NCI-H2029 treated with DMSO at 0.1 percent for 48 hours (cell line): ENCODE data around the gene DEFB132.
"Not testable (repeated sequence)": the region's sequence is repeated elsewhere in the genome, so short reads cannot be mapped to it uniquely, and the experiment has no call there.

ENCODE experiments used
- DNase-seq: peaks from one replicate; lab custom pipeline; 2025; lab: John Stamatoyannopoulos, UW

Gene DEFB132, protein sequence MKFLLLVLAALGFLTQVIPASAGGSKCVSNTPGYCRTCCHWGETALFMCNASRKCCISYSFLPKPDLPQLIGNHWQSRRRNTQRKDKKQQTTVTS

DNA sequence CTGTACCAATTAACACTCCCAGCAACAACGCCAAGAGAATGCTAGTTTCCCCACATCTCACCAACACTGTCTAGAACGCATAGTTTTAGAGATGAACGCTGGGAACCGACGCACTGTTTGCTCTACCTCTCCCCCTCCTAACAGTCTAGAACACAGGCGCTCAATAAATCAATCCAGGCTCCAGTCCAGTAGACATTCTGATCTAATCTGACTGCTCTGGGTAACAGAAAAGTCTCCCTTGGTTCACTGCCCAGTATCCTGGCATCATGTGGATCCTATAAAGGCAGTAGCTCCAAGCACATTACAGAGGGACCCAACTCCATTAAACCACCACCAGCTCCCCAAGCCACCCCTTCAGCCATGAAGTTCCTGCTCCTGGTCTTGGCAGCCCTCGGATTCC is at the start of gene DEFB132:
Gene DEFB132, plus strand, starts transcription at position 306 of the 400 bp plus-strand sequence. Its CDS starts 55 bp downstream, at position 361.
- DNase-seq = no peak

- DNase-seq = peak; percentile 25
Observed at GRCh38 chr20:208942-209566, 48.5 kb upstream of the DEFB132 start.

GRCh38 chr20:210809-211502 is 46.6 kb upstream of the DEFB132 start:
- no peak for DNase-seq

GRCh38 chr20:214383-214782 is 43.1 kb upstream of the DEFB132 start:
- DNase-seq = no peak

GRCh38 chr20:215796-216195 is 41.7 kb upstream of the DEFB132 start:
- no peak for DNase-seq

DNA sequence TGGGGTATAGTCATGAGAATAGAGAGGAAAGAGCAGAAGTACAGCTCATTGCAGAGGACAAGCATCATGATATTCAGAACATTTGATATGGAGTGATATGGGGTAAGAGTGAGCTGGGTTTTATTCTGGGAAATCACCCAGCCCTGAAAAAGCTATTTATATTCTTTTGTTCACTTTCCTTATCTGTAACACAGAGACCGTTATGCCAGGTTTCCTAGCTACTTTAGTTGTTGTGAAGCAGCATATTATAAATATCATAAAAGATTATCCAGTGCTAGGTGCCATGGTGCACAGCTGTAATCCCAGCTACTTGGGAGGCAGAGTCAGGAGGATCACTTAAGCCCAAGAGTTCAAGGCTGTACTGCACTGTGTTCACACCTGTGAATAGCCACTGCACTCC is 40.3 kb upstream of the DEFB132 start:
- DNase-seq = no peak

DNA sequence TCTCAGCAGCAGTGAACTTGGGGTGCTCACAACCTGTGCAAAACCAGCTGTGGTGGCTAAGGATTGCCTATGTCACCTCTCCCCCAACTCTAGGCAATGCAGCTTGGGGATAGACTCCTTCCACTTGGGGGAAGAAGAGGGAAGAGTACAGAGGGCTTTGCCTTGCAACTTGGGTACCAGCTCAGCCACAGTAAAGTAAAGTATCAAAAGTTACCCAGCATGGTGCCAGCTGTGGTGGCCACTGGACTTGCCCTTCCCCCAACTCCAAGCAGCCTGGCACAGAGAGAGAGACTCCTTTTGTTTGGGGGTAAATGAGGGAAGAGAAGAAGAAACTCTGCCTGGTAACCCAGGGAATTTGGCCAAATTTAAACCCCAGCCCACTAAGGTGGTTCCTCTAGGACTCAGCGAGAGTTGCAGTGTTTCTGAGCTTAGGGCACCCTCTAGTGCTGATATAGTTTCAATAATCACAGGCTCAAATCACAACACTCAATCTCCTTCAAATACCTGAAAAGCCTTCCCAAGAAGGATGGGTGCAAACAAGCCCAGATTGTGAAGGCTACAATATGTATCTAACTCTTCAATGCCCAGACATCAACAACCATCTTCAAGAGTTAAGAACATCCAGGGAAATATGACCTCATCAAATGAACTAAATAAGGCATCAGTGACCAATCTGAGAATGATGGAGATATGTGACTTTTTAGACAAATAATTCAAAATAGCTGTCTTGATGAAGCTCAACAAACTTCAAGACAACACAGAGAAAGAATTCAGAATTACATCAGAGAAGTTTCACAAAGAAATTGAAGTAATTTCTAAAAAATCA is 38.0 kb upstream of the DEFB132 start:
- DNase-seq = peak; percentile 1

DNA sequence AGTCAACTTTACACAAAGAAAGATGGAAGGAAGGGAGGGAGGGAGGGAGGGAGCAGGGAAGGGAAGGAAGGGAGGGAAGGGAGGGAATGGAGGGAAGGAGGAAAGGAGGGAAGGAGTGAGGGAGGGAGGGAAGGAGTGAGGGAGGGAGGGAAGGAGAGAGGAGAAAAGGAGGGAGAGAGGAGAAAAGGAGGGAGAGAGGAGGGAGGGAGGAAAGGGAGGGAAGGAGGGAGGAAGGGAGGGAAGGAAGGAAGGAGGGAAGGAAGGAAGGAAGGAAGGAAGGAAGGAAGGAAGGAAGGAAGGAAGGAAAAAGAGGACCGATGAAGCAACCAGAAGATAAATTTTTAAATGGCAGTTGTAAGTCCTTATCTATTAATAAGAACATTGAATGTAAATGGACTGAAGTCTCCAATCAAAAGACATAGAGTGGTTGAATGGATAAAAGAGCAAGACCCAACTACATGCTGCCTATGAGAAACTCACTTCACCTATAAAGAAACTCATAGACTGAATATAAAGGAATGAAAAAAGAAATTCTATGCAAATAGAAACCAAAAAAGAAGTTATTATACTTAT is 36.2 kb upstream of the DEFB132 start:
- DNase-seq = no peak

DNA sequence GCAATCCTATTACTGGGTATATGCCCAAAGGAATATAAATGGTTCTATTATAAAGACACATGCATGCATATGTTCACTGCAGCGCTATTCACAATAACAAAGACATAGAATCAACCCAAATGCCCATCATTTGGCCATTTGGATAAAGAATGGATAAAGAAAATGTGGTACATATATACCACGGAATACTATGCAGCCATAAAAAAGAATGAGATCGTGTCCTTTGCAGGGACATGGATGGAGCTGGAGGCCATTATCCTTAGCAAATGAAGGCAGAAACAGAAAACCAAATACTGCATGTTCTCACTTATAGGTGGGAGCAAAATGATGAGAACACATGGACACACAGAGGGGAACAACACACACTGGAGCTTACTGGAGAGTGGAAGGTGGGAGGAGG is 31.6 kb upstream of the DEFB132 start:
- DNase-seq = not testable (repeated sequence)

DNA sequence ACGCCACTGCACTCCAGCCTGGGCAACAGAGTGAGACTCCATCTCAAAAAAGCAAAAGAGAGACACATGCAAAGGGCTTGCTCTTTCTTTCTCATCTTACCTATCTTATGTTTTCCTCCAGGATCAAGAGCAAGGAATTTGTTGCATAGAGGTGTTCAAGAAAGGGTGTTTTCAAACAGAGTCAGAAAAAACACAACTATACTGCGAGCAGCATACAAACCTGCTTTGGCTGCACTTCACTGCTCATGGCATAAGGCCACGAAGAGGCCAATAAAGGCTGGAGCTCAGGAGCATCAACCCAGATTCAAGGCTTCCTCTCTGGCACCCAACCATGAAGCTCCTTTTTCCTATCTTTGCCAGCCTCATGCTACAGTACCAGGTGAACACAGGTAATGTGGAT is 30.6 kb upstream of the DEFB132 start, which contains the start of gene DEFB129:
Gene DEFB129, plus strand, starts transcription at position 301 of the 400 bp plus-strand sequence. Its CDS starts 31 bp downstream, at position 332.
- no peak for DNase-seq

DNA sequence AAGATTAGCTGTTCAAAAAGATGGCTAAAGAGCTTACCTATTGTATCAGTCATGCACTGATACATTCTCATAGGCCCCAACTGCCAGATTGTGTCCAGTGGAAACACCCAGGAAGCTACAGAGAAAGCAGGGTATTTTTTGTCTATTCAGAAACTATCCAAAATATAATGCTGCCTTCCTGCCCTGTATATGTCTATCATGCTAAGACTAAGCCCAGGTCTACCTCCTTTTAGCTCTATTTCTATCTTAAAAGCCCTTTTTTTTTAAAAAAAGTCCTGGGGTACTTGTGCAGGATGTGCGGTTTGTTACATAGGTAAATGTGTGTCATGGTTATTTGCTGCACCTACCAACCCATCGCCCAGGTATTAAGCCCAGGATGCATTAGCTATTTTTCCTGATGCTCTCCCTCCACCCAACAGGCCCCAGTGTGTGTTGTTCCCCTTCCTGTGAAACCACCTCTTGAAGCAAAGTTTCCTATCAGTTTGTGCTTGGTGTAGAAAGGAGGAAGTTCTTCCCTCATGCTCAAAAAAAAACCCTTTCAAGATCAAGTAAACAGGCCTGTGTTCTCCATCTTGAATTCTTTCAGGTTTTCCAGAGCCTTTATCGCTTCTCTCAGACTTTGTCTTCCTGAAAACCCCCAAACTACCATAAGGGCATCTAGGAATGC is 30.0 kb upstream of the DEFB132 start:
- DNase-seq = no peak

DNA sequence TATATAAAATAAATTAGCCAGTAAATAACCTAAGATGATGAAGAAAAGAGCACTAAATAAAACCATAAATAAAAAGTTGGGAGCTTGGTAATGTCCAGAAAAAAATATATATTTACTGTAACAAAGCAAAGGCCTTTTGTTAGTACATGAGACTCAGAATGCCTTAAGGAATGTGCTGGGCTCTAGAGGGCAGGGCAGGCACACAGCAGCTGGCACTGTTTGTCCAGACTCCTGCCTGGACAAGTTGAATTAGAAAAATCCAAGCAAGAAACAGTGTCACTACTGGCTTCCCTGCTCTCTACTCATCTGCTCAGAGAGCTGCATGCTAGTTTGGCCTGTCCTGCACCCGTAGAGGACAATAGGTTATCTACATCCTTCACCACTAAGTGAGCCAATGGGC is 21.6 kb upstream of the DEFB132 start:
- no peak for DNase-seq

DNA sequence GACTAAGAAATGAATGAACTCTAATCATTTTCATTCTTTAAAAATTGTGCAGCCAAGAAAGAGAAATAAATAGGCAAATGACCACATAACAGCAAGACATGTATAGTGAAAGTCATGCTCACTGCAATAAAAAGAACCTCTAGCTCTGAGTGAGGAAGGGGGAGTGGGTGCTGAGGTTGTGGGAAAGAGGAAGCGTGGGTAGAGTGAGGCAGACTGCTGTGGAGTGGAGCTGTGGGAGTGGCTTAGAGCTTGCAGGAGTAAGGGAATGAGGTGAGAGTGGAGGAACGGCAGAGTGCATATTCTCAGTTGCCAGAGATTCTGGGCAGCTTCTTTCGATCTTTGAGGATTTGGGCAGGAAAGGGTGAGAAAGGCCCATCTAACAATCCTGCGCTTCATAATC is 20.0 kb upstream of the DEFB132 start:
- no peak for DNase-seq

DNA sequence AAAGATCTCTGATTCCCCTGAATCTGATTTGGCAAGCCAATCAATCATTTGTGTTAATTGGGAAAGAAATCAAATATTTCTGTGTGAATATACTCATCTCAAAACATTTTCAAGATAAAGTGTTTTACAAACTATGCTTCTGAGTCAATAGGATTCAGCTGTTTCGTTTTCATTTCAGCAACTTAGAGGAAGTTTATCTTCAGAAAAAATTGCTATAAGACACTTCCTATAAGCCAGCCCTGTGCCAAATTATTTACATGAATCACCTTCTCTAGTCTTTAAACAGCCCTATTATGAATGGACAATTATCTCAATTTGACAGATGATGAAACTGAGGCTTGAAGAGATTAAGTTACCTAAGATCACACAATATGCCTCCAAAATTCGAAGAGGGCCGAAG is 19.6 kb upstream of the DEFB132 start:
- DNase-seq = no peak

DNA sequence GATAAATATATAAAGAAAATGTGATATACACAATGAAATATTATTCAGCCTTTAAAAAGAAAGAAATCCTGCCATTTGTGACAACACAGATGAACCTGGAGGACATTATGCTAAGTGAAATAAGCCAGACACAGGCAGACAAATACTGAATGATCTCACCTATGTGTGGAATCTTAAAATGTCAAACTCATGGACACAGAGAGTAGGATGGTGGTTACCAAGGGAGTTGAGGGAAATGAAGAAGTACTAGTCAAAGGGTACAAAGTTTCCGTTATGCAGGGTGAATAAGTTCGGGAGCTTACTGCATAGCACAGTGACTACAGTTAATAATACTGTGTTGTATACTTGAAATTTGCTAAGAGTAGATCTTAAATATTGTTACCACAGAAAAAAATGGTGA is 14.6 kb upstream of the DEFB132 start:
- no peak for DNase-seq

- DNase-seq = no peak
Observed at GRCh38 chr20:251354-251753, 6.2 kb upstream of the DEFB132 start.

GRCh38 chr20:252801-253200 is 4.7 kb upstream of the DEFB132 start:
- DNase-seq = no peak

GRCh38 chr20:253447-253846 is 4.1 kb upstream of the DEFB132 start:
- DNase-seq = not testable (repeated sequence)

- no peak for DNase-seq
Observed at GRCh38 chr20:258269-258858, 840 bp downstream of the DEFB132 start.

GRCh38 chr20:258963-259362 is 1.4 kb downstream of the DEFB132 start:
- DNase-seq = no peak

DNA sequence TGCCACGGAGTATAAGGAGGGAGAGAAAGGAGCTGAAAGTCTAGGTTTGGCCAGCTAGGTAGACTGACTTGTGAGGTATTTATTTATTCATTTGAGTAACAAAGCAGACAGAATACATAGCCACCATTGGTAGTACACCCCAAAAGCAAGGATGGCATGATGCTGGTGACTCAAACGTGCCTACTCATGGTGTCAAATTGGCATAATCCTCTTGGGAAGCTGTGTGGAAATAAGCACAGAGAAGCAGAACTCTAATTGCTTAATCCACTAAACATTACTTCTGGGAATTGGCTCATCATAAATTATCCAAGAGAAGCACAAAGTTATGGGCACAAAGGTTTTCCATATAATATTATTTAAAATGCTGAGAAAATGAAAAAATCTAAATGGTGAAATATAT is 2.5 kb downstream of the DEFB132 start:
- no peak for DNase-seq
